ENCODE data around the gene HS3ST6. TPM values are rescaled to one million over a fixed set of nuclear protein-coding genes. Genes with fewer than 3 reads are reported as not detected.

HS3ST6 gene
- total RNA-seq, 3 donors from 2014 or later (not counting 1 experiment from before 2014, with no cell fraction given), result not detected

DNA sequence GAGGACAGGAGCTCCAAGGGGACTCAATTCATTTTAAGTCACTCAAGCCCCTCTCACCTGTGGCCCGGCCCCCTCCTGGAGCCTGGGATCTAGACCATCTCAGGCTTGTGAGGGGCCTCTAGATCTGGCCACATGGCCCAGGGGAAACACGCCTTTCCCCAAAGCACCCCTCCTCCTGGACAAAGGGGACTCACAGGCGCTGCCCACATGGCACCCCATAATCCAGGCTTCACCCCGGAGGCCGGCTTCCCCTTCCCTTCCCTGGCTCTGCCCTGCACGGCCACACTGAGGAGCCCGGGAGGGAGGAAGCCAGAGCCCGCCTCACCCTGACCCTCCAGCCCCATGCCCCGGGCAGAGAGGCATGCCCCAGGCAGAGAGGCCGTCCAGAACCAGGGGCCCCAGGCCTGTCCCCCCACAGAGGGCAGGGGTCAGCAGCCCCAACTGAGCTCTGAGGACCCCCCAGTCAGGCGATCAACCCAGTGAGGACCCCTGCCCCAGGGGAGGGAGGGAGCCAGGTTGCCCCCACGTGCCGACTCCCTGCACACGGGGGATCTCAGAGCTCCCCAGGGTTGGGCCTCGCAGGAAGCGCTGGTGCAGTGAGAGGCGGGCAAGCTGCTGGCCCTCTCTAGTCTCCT lies 10.9 kb downstream of the HS3ST6 start:
- Histone ChIP-seq H3K27me3 (ENCODE audit: control insufficient read depth, insufficient read depth, low read length) (peaks cover 2% of the 10 kb centered on the region), H3K9me3 (ENCODE audit: control insufficient read depth, insufficient read depth, low read length) (no peaks in the 10 kb centered on the region), H3K36me3 (ENCODE audit: control insufficient read depth, insufficient read depth, low read length) (no peaks in the 10 kb centered on the region), H3K4me1 (ENCODE audit: control insufficient read depth, insufficient read depth, low read length) (no peaks in the 10 kb centered on the region), H3K27ac (ENCODE audit: low read length) (no peak overlapping the region), H3K4me3 (ENCODE audit: low read length) (no peak overlapping the region)
- WGBS (ENCODE audit: insufficient coverage), result 67% methylated on average over 17 of the region's 17 CpGs
- ATAC-seq (no peak), DNase-seq (no peak)
- no peak overlapping the region for H3K27ac Mint-ChIP-seq
- intact Hi-C loops (cut with micrococcal nuclease), result no loop called here
- H3K4me3 Mint-ChIP-seq, result no peak overlapping the region
- no peaks in the 10 kb centered on the region for H3K36me3 Mint-ChIP-seq
- no peaks in the 10 kb centered on the region for H3K9me3 Mint-ChIP-seq
- peaks cover 6 to 10% of the 10 kb centered on the region in 2 donors for H3K27me3 Mint-ChIP-seq (ENCODE audit: low read depth in 2 of 2)
- TF ChIP-seq, protein P1, sequence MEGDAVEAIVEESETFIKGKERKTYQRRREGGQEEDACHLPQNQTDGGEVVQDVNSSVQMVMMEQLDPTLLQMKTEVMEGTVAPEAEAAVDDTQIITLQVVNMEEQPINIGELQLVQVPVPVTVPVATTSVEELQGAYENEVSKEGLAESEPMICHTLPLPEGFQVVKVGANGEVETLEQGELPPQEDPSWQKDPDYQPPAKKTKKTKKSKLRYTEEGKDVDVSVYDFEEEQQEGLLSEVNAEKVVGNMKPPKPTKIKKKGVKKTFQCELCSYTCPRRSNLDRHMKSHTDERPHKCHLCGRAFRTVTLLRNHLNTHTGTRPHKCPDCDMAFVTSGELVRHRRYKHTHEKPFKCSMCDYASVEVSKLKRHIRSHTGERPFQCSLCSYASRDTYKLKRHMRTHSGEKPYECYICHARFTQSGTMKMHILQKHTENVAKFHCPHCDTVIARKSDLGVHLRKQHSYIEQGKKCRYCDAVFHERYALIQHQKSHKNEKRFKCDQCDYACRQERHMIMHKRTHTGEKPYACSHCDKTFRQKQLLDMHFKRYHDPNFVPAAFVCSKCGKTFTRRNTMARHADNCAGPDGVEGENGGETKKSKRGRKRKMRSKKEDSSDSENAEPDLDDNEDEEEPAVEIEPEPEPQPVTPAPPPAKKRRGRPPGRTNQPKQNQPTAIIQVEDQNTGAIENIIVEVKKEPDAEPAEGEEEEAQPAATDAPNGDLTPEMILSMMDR (IDR thresholded peaks at IDR 0.05), result no peak
- H3K4me1 Mint-ChIP-seq, result no peaks in the 10 kb centered on the region

DNA sequence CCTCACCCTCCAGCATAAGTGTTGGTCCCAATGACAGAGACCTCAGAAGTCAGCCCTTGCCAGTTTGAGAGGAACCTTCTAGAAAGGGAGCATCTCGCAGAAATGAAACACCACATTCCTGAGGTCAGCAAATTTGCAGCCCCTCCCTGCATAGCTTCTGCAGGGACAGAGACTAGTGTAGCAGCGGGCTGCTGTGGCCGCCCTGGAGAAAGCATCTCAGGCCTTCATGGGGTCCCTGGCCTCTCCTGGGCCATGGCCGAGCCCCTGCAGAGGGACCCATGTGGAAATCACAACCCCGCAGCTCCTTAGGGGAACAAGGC lies 11.4 kb downstream of the HS3ST6 start:
- H3K27me3 ChIP-seq (ENCODE audit: control insufficient read depth, insufficient read depth, low read length), result peaks cover 2% of the 10 kb centered on the region
- H3K27ac ChIP-seq (ENCODE audit: low read length), result no peak overlapping the region
- H3K4me1 Mint-ChIP-seq, result no peaks in the 10 kb centered on the region
- H3K36me3 ChIP-seq (ENCODE audit: control insufficient read depth, insufficient read depth, low read length), result no peaks in the 10 kb centered on the region
- no peak overlapping the region for H3K27ac Mint-ChIP-seq
- no peak for DNase-seq
- H3K4me3 ChIP-seq (ENCODE audit: low read length), result no peak overlapping the region
- H3K27me3 Mint-ChIP-seq (ENCODE audit: low read depth in 2 of 2), result peaks cover 6 to 10% of the 10 kb centered on the region in 2 donors
- ATAC-seq, result no peak
- H3K4me1 ChIP-seq (ENCODE audit: control insufficient read depth, insufficient read depth, low read length), result no peaks in the 10 kb centered on the region
- intact Hi-C loops (cut with micrococcal nuclease), result no loop called here
- TF ChIP-seq, protein P1 (IDR thresholded peaks at IDR 0.05), result no peak
- no peaks in the 10 kb centered on the region for H3K9me3 ChIP-seq (ENCODE audit: control insufficient read depth, insufficient read depth, low read length)
- no peaks in the 10 kb centered on the region for H3K36me3 Mint-ChIP-seq
- no peaks in the 10 kb centered on the region for H3K9me3 Mint-ChIP-seq
- 86% methylated on average over 5 of the region's 5 CpGs for WGBS (ENCODE audit: insufficient coverage)
- no peak overlapping the region for H3K4me3 Mint-ChIP-seq

DNA sequence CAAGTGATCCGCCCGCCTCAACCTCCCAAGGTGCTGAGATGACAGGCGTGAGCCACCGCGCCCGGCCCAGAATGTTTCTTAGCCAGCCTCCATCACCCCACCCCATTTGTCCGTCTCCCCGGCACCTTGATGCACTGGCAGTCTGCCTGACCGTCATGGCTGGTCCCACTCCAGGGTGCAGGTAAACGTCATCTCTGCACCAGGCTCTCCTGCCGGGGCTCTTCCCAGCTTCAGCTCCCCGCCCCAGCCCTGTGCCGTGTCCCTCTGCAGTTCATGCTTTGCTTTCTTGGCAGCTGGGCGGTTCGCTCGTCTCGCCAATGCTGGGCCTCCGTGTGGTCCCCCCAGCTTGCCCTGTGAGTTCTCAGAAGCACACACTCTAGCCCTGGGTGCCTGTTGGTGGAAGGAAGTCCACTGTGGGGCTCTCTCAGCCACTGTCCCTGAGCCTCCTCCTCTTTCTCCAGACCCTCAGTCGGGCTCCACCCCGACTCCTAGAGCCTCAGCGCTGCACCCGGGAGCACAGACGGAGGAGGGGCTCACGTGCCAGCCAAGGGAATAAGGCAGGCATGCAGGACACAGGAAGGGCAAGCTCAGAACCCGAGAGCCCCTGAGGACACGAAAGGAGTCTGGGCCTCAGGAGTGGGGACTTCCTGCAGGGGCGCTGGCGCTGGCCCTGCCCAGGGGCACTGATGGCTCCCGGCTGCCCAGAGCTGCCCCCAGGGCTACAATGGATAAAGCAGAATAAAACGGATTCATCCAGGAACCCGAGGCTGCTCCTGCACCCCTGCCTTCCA lies 12.0 kb downstream of the HS3ST6 start:
- Mint-ChIP-seq H3K4me1 (no peaks in the 10 kb centered on the region), H3K27me3 (ENCODE audit: low read depth in 2 of 2) (peaks cover 6 to 10% of the 10 kb centered on the region in 2 donors), H3K4me3 (no peak overlapping the region), H3K9me3 (no peaks in the 10 kb centered on the region), H3K27ac (no peak overlapping the region), H3K36me3 (no peaks in the 10 kb centered on the region)
- no peak for DNase-seq
- Histone ChIP-seq H3K4me3 (ENCODE audit: low read length) (no peak overlapping the region), H3K36me3 (ENCODE audit: control insufficient read depth, insufficient read depth, low read length) (no peaks in the 10 kb centered on the region), H3K9me3 (ENCODE audit: control insufficient read depth, insufficient read depth, low read length) (no peaks in the 10 kb centered on the region), H3K27me3 (ENCODE audit: control insufficient read depth, insufficient read depth, low read length) (peaks cover 2% of the 10 kb centered on the region), H3K27ac (ENCODE audit: low read length) (no peak overlapping the region), H3K4me1 (ENCODE audit: control insufficient read depth, insufficient read depth, low read length) (no peaks in the 10 kb centered on the region)
- WGBS (ENCODE audit: insufficient coverage), result 63% methylated on average over 31 of the region's 31 CpGs
- ATAC-seq, result no peak
- TF ChIP-seq, protein P1 (IDR thresholded peaks at IDR 0.05), result no peak
- intact Hi-C loops (cut with micrococcal nuclease), result no loop called here

Measured in natural killer cell (primary cell).